Adrenal gland (tissue), 5 donors: ENCODE measurements around the gene EDA2R.

Experiments used
- CTCF ChIP-seq, 6 experiments: fragments of 450-650 bp in 4 of 6; fragments of 200-600 bp in 2 of 6; sonication (generic) in 1 of 6; IDR thresholded peaks; 1 replicate in 5 of 6; 2 replicates in 1 of 6; pipeline versions ENCODE4 v1.5.1 to v1.8.0; 2016 to 2021; ENCODE audit warnings: antibody characterized with exemption in 6 of 6, mild to moderate bottlenecking in 2 of 6, moderate library complexity in 1 of 6
- POLR2A ChIP-seq, 2 donors: fragments of 450-650 bp; IDR thresholded peaks; one replicate each; pipeline ENCODE4 v1.6.1; 2017; ENCODE audit warnings: antibody characterized with exemption in 2 of 2, mild to moderate bottlenecking in 2 of 2, moderate library complexity in 1 of 2
- donor health status: DM: no; HTN: no; CAD: no.

GRCh38 chrX:66654411-66654810, 15.5 kb upstream of the EDA2R start:
- TF ChIP-seq CTCF (IDR thresholded peaks at IDR 0.05) (no peak), POLR2A (IDR thresholded peaks at IDR 0.05) (no peak)
